Mesothelial cell of epicardium (in vitro differentiated cells): ENCODE measurements around the gene NACC2. TPM values are rescaled to one million over a fixed set of nuclear protein-coding genes. Genes with fewer than 3 reads are reported as not detected.
A peak's percentile ranks its signal among the peaks of the same experiment; 100 is the strongest.

Experiments used
- DNase-seq, 2 experiments: peaks; one replicate each; pipeline ENCODE4 v3.0.0; 2021; ENCODE audit warnings: low spot score in 2 of 2; ENCODE audit not compliant: unreplicated experiment in 2 of 2
- H3K27ac Mint-ChIP-seq: 2 replicates; pipeline ENCODE4 v1.8.0; 2021; ENCODE audit warnings: mixed read lengths
- H3K27me3 Mint-ChIP-seq: 2 replicates; pipeline ENCODE4 v1.8.0; 2021; ENCODE audit warnings: low read depth, mixed read lengths
- H3K36me3 Mint-ChIP-seq: 2 replicates; pipeline ENCODE4 v1.8.0; 2021; ENCODE audit warnings: mixed read lengths
- H3K4me1 Mint-ChIP-seq: 2 replicates; pipeline ENCODE4 v1.8.0; 2021; ENCODE audit warnings: mixed read lengths
- H3K4me3 Mint-ChIP-seq: 2 replicates; pipeline ENCODE4 v1.8.0; 2021; ENCODE audit warnings: mild to moderate bottlenecking, moderate library complexity, mixed read lengths
- H3K9me3 Mint-ChIP-seq: 2 replicates; pipeline ENCODE4 v1.8.0; 2021; ENCODE audit warnings: mixed read lengths
- CTCF ChIP-seq: fragments of 200-600 bp; sonication (generic); IDR thresholded peaks from one replicate; pipeline ENCODE4 v1.5.0; 2021; ENCODE audit warnings: antibody characterized with exemption; ENCODE audit not compliant: unreplicated experiment
- total RNA-seq: library from RNA; stranded (reverse); gene quantifications from 3 replicates; pipeline ENCODE4 v1.2.1, GENCODE V29; 2021

Gene NACC2
- total RNA-seq, 1 donor from 2014 or later = 18.4 TPM

DNA sequence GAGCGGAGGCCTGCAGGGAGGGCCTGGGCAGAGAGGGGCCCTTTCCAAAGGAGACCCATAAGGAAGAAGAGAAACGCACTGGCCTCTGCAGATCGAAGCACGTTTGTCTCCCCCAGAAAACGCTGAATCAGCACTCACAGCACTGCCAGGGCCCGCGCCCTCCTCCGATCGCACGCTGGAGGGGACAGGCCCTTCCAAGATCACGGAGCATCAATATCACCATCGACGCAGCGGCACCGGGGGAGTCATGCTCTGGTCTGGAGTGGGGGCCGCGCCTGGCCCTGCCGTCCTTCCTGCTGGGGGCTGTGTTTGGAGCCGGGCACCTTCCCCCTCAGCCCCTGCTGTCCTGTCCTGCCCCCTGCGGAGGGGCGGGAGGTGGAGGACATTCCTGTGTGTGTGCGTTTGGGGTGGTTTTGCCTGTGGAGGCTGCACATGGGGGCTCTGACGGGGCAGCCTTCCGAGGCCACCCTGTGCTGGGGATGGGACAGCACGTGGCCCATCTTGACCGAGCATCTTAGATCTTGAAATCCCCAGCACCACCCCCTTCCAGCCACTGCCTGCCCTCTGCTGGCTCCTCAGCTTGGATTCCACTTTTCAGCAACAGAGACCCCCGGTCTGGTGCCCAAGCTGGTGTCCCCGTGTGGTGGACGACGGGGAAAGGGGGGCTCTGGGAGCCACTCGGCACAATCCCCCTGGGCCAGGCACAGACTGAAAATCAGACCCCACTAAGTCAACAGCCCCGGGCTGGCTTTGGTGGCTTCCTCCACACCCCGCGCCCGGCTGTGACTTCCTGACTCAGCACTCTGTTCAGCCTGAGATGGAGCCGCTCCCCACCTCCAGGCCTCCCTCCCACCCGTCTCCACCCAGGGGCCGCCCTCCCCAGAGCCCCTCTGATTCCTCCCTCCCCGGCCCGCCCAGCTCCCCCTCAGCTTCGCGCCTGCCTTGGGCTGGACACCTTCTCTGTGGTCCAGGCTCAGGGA, 15.3 kb upstream of the NACC2 start:
- peak overlapping the region; percentile 72 for H3K27ac Mint-ChIP-seq
- peaks cover 6% of the 10 kb centered on the region for H3K27me3 Mint-ChIP-seq
- H3K4me1 Mint-ChIP-seq = peaks cover 36% of the 10 kb centered on the region
- H3K36me3 Mint-ChIP-seq = peaks cover 1% of the 10 kb centered on the region
- peak overlapping the region; percentile 58 for H3K4me3 Mint-ChIP-seq
- no peak for DNase-seq
- no peak for TF ChIP-seq CTCF
- H3K9me3 Mint-ChIP-seq = no peaks in the 10 kb centered on the region

DNA sequence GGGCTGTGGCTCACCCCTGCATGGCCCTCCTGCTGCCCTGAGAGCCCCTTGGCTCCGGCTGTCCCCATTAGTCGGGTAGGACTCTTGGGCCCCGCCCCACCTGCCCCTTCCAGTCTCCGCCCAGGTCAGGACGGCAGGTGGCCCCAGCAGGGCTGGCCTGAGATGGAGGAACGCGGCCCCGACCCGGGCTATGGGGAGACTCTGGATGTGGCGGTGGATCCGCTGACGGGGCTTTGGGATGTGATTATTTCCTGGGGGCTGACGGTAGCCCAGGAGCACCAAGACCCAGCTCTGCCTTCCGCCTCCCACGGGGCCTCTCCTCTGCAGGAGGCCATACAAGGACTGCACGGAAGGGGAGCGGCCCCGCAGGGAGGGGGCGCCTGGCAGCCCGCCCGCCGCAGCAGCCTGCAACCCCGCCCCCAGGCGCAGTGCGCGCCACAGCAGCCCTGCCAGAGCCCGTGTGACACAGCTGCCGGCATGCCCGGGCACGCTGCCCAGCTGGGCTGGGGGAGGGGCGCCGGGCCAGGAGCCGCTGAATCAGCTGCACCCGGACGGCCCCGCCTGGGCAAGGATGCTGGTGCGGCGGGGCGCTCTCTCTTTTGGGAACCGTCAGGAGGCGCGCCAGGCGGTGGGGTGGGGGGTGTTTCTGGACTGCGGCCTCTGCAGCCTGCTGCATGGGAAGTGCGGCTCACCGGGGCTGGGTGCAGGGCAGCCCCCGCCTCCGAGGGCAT, 14.4 kb upstream of the NACC2 start:
- TF ChIP-seq CTCF = no peak
- peaks cover 6% of the 10 kb centered on the region for H3K27me3 Mint-ChIP-seq
- DNase-seq = peak; percentile 81 to 93
- peak overlapping the region; percentile 58 for H3K4me3 Mint-ChIP-seq
- H3K36me3 Mint-ChIP-seq = peaks cover 1% of the 10 kb centered on the region
- no peak overlapping the region for H3K27ac Mint-ChIP-seq
- H3K9me3 Mint-ChIP-seq = no peaks in the 10 kb centered on the region
- peaks cover 36% of the 10 kb centered on the region for H3K4me1 Mint-ChIP-seq

DNA sequence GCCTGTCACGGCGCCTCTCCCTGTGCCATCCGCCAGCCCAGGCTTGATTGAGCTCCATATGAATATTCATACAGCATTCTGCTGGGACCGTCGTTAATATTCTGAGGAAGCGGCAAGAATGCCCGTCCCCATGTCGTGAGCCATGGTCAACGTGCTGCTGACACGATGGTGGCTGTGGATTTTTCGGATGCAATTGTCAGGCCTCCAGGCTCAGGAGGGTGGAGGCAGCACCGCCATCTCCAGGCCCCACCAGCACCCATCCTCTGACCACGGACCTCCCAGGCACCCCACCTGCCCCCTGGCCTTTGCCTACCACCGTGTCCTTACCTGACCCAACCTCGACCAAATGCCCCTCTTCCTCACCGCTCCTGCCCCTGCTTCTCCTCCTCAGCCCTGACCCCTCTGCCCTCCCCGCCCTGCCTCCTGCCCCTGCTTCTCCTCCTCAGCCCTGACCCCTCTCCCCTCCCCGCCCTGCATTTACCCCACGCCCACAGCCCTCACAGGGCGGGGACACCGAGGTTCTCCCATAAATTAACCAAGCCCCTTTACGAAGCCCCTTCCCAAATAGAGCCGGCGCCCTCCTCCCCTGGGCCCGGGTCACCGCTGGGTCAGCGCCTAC, 13.7 kb upstream of the NACC2 start:
- Mint-ChIP-seq H3K27me3 (peaks cover 6% of the 10 kb centered on the region), H3K36me3 (peaks cover 1% of the 10 kb centered on the region), H3K9me3 (no peaks in the 10 kb centered on the region), H3K4me3 (peak overlapping the region; percentile 28), H3K4me1 (peaks cover 36% of the 10 kb centered on the region), H3K27ac (no peak overlapping the region)
- no peak for TF ChIP-seq CTCF
- DNase-seq = no peak

- DNase-seq = no peak
- no peaks in the 10 kb centered on the region for H3K9me3 Mint-ChIP-seq
- H3K27me3 Mint-ChIP-seq = peaks cover 6% of the 10 kb centered on the region
- no peak for TF ChIP-seq CTCF
- H3K36me3 Mint-ChIP-seq = no peaks in the 10 kb centered on the region
- peak overlapping the region; percentile 28 for H3K4me3 Mint-ChIP-seq
- H3K27ac Mint-ChIP-seq = no peak overlapping the region
- peaks cover 36% of the 10 kb centered on the region for H3K4me1 Mint-ChIP-seq
Measured at GRCh38 chr9:136107953-136108647, 13.0 kb upstream of the NACC2 start.
